NB4 (cell line): Measurements from ENCODE around the gene KRTAP5-7.
"Not testable (repeated sequence)": the region's sequence is repeated elsewhere in the genome, so short reads cannot be mapped to it uniquely, and the experiment has no call there.

ENCODE experiments used
- MYC ChIP-seq: IDR thresholded peaks from 2 replicates; pipeline ENCODE4 v1.6.1; 2011; ENCODE audit warnings: low read depth, low read length
- POLR2A ChIP-seq: IDR thresholded peaks from 2 replicates; pipeline ENCODE4 v1.6.1; 2011; ENCODE audit warnings: mild to moderate bottlenecking; ENCODE audit not compliant: insufficient read length; ENCODE audit errors: extremely low read depth
- TF ChIP-seq, protein P1 (sequence below): IDR thresholded peaks from 2 replicates; pipeline ENCODE4 v1.6.1; 2011; ENCODE audit warnings: low read depth, low read length
- TF ChIP-seq, protein P2 (sequence below): IDR thresholded peaks from one replicate; pipeline ENCODE4 v1.5.1; 2012; ENCODE audit warnings: low read depth, low read length

DNA sequence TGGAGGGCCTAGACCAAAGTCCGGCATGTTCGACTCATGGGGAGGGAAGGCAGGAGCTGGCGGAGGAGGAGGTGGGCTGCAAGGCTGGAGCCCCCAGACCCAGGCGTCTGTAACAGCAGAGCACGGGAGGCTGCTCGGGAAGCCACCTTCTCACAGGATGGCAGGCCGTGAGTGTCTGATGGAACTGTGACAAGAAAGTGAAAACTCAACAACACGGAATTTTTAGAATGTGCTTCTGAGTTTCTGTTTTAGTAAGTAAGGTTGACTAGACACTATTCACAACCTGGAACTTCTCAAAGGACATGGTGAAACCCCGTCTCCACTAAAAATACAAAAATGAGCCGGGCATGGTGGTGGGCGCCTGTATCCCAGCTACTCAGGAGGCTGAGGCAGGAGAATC is 12.9 kb downstream of the KRTAP5-7 start:
- TF ChIP-seq, protein P1, sequence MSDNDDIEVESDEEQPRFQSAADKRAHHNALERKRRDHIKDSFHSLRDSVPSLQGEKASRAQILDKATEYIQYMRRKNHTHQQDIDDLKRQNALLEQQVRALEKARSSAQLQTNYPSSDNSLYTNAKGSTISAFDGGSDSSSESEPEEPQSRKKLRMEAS, result not testable (repeated sequence)
- TF ChIP-seq, protein P2, sequence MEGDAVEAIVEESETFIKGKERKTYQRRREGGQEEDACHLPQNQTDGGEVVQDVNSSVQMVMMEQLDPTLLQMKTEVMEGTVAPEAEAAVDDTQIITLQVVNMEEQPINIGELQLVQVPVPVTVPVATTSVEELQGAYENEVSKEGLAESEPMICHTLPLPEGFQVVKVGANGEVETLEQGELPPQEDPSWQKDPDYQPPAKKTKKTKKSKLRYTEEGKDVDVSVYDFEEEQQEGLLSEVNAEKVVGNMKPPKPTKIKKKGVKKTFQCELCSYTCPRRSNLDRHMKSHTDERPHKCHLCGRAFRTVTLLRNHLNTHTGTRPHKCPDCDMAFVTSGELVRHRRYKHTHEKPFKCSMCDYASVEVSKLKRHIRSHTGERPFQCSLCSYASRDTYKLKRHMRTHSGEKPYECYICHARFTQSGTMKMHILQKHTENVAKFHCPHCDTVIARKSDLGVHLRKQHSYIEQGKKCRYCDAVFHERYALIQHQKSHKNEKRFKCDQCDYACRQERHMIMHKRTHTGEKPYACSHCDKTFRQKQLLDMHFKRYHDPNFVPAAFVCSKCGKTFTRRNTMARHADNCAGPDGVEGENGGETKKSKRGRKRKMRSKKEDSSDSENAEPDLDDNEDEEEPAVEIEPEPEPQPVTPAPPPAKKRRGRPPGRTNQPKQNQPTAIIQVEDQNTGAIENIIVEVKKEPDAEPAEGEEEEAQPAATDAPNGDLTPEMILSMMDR, result not testable (repeated sequence)
- not testable (repeated sequence) for TF ChIP-seq POLR2A, MYC
